Right lobe of liver (tissue), 4 donors: ENCODE measurements around the gene CYP2D6.

Experiments used
- POLR2A ChIP-seq: fragments of 450-650 bp; IDR thresholded peaks from one replicate; pipeline ENCODE4 v1.6.1; 2017; ENCODE audit warnings: antibody characterized with exemption, mild to moderate bottlenecking
- TF ChIP-seq, protein P1 (sequence below), 4 donors: fragments of 200-600 bp in 3 of 4; fragments of 450-650 bp in 1 of 4; IDR thresholded peaks; one replicate each; pipeline versions ENCODE4 v1.5.1 to v1.8.0; 2016 to 2022; ENCODE audit warnings: antibody characterized with exemption in 4 of 4, mild to moderate bottlenecking in 2 of 4
- donor health status: DM: no; HTN: no; CAD: no.
- donor health status: DM: no; HTN: no; CAD: no.
- donor health status: DM: no; HTN: yes; CAD: no.

DNA sequence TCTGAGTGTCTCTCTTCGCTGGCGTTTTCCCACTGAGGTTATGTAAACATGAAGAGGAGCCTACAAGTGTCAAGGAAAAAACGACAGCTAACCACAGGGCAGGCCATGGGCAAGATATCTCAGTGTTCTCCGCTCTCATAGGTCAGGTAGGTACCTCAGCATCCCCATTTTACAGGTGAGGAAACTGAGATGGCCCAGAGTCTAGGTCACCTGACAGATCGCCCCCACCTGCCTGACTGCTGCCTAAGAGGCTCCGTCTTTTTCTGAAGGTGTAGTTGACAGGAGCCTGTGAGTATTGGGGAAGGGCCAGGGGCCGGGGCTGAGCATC is 39.2 kb downstream of the CYP2D6 start:
- TF ChIP-seq, protein P1, sequence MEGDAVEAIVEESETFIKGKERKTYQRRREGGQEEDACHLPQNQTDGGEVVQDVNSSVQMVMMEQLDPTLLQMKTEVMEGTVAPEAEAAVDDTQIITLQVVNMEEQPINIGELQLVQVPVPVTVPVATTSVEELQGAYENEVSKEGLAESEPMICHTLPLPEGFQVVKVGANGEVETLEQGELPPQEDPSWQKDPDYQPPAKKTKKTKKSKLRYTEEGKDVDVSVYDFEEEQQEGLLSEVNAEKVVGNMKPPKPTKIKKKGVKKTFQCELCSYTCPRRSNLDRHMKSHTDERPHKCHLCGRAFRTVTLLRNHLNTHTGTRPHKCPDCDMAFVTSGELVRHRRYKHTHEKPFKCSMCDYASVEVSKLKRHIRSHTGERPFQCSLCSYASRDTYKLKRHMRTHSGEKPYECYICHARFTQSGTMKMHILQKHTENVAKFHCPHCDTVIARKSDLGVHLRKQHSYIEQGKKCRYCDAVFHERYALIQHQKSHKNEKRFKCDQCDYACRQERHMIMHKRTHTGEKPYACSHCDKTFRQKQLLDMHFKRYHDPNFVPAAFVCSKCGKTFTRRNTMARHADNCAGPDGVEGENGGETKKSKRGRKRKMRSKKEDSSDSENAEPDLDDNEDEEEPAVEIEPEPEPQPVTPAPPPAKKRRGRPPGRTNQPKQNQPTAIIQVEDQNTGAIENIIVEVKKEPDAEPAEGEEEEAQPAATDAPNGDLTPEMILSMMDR (IDR thresholded peaks at IDR 0.05) = no peak
- no peak for TF ChIP-seq POLR2A
